Brain microvascular endothelial cell (primary cell): ENCODE data around the gene ANGPTL2.

Experiments
- DNase-seq: peaks from one replicate; pipeline ENCODE4 v3.0.0-alpha.2; 2020
- H3K27ac ChIP-seq: fragments of 250-450 bp; sonication (Bioruptor Pico); 2 replicates; pipeline ENCODE4 v1.5.1; 2020; ENCODE audit warnings: mild to moderate bottlenecking, moderate library complexity
- H3K27me3 ChIP-seq: fragments of 250-450 bp; sonication (Bioruptor Pico); replicated peaks from 2 replicates; pipeline ENCODE4 v1.5.1; 2020; ENCODE audit warnings: mild to moderate bottlenecking
- H3K36me3 ChIP-seq: fragments of 250-450 bp; sonication (Bioruptor Pico); replicated peaks from 2 replicates; pipeline ENCODE4 v1.5.1; 2020; ENCODE audit warnings: mild to moderate bottlenecking
- H3K4me3 ChIP-seq: 2 replicates; pipeline ENCODE4 v1.5.1; 2011; ENCODE audit warnings: low read depth, mild to moderate bottlenecking, control low read depth, low read length, moderate library complexity
- in situ Hi-C: cut with HindIII; loops from 2 replicates; pipeline ENCODE4 v1.10.0; 2017; ENCODE audit warnings: low sequenced_read_pairs, low pct_ligation_motif_present
- TF ChIP-seq, protein P1 (sequence below): IDR thresholded peaks from 2 replicates; pipeline ENCODE4 v1.5.1; 2011; ENCODE audit warnings: low read depth, mild to moderate bottlenecking, moderate library complexity, low read length, control low read depth, inconsistent platforms; ENCODE audit errors: missing control alignments

Gene ANGPTL2

DNA sequence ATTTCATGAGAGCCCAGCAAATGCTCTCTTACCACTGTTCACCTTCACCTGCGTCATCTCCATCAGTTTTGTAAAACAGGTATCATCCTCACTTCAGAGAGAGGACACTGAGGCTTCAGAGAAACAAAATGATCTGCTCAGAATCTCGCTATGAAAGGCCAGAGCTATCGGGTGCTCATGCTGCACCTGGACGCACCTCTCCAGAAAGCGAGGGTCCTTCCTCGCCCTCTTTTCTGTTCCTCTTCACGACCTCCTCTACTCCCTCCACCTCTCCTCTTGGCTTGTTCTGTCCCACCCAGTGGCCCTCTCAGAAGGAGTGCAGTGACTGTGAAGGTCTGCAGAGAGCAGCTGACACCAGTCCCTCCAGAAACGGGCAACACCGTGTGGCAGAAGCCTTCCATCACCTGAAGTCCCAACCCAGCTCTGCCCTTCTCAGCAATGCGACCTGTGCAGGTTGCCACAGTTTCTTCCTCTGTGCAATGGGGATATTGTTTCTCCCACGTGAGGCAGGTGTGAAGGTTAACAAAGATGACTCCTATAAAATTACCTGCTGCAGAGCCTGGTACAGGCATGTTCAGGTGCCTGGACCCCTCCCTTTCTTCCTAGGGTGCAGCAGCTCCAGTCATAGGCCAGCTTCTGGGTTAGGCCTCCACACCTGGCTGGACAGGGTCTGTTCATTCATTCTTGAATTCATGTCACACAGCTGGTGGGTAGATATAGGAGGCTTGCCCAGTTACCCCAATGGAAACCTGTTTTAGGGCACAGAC, 45.3 kb upstream of the ANGPTL2 start:
- no peak for DNase-seq
- TF ChIP-seq, protein P1, sequence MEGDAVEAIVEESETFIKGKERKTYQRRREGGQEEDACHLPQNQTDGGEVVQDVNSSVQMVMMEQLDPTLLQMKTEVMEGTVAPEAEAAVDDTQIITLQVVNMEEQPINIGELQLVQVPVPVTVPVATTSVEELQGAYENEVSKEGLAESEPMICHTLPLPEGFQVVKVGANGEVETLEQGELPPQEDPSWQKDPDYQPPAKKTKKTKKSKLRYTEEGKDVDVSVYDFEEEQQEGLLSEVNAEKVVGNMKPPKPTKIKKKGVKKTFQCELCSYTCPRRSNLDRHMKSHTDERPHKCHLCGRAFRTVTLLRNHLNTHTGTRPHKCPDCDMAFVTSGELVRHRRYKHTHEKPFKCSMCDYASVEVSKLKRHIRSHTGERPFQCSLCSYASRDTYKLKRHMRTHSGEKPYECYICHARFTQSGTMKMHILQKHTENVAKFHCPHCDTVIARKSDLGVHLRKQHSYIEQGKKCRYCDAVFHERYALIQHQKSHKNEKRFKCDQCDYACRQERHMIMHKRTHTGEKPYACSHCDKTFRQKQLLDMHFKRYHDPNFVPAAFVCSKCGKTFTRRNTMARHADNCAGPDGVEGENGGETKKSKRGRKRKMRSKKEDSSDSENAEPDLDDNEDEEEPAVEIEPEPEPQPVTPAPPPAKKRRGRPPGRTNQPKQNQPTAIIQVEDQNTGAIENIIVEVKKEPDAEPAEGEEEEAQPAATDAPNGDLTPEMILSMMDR = no peak
- in situ Hi-C loops = no loop called here
- no peaks in the 10 kb centered on the region for H3K36me3 ChIP-seq
- H3K27me3 ChIP-seq = no peaks in the 10 kb centered on the region
- H3K4me3 ChIP-seq = no peak overlapping the region
- no peak overlapping the region for H3K27ac ChIP-seq

DNA sequence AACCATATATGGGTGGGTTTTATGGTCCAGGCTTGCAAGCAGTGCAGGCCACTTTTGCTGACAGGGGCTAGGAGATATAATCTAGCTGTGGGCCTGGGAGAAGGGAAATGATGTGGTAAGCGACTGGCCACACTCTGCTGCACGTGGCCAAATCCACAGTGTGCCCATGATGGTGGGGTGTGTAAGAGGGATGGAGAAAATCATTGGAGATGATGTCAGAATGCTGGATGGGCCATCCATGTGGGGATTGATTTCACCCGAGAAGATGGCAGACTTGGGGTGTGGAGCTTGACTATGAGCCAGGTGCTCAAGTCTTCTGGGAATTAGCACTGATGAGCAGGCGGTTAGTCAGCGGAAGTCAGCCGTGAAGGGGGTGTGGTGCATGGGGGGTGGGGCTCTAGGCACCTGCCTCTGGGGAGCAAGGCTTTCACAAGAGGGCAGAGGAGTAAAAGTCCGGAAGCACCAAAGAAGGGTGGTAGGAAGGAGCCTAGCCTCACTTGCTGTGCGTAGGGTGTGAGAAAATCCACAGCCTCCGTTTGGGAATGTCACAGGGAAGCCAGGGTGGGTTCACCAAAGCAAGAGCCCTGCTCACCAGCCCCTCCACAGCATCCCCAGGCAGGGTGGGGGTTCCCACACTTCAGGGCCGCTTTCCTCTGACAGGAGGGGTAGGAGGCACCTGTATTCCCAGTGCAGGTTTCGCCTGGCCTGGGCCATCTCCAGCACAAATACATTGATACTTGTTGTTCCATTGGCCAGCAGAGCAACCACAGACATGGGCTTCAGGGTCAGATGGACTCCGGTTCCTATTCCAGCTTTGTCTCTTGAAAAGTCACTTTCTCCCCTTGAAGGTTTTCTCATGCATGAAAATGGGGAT, 44.5 kb upstream of the ANGPTL2 start:
- TF ChIP-seq, protein P1 = no peak
- no peak overlapping the region for H3K4me3 ChIP-seq
- no peaks in the 10 kb centered on the region for H3K27me3 ChIP-seq
- no peaks in the 10 kb centered on the region for H3K36me3 ChIP-seq
- no peak overlapping the region for H3K27ac ChIP-seq
- in situ Hi-C loops = no loop called here
- no peak for DNase-seq

DNA sequence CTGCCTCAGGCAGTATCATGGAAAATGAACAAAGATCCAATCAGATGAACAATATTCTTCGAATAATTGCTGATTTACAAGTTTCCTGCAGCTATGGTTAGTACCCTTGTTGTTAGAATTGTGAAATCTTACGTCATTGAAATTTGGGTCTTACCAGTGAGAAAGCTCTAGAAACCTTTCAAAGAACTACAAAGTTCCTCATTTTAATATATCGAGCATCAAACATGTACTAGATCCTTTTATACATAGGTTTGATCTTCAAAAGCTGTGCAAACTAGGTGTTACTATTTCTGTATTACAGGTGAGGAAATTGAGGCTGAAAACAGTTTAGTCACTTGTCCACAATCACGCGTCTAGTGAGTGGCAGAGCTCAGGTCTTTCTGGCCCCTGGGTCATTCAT, 43.7 kb upstream of the ANGPTL2 start:
- no peak for DNase-seq
- in situ Hi-C loops = no loop called here
- no peaks in the 10 kb centered on the region for H3K27me3 ChIP-seq
- TF ChIP-seq, protein P1 = no peak
- H3K27ac ChIP-seq = no peak overlapping the region
- H3K4me3 ChIP-seq = no peak overlapping the region
- H3K36me3 ChIP-seq = no peaks in the 10 kb centered on the region

DNA sequence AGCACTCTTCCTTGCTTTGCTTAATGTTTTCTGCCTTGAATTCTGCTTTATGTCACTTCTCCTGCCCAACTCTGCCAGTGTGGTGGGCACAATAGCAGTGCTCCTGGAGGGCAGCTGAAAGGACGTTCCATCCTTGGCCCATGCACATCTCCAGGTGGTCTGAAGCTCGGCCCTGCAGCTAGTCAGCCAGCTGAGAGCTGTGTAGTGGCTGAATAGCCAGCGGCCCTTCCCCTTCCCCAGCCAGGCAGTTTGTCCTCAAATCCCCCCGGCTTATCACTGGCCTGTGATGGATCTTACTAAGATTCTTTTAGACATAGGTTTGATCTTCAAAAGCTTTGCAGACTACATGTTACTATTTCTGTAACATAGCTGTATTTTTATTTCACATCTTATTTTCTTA, 42.7 kb upstream of the ANGPTL2 start:
- Histone ChIP-seq H3K27ac (no peak overlapping the region), H3K4me3 (no peak overlapping the region), H3K27me3 (no peaks in the 10 kb centered on the region), H3K36me3 (no peaks in the 10 kb centered on the region)
- DNase-seq = no peak
- TF ChIP-seq, protein P1 = no peak
- in situ Hi-C loops = no loop called here

DNA sequence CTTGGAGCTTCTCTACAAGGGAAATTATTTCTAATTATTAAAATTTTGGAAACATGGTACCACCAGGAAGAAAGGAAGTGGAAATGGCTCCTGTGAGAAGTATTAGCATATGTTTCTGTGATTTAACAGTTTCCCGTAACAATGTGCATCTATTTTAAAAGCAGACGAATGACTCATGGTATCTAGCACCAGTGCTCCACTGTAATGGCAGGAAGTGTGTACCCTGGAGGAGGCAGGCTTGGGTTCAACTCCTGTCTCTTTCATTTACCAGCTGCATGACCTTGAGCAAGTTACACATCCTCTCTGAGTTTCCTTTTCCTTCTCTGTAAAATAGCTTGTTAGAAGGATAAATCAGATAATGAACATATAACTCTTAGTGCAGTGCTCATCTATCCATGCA, 41.0 kb upstream of the ANGPTL2 start:
- Histone ChIP-seq H3K27me3 (no peaks in the 10 kb centered on the region), H3K36me3 (no peaks in the 10 kb centered on the region), H3K4me3 (no peak overlapping the region), H3K27ac (no peak overlapping the region)
- in situ Hi-C loops = no loop called here
- peak; percentile 48 for DNase-seq
- TF ChIP-seq, protein P1 = no peak
